NCI-H2107 treated with DMSO at 0.1 percent for 48 hours (cell line): Measurements from ENCODE around the gene MRPL36.
"Not testable (repeated sequence)": the region's sequence is repeated elsewhere in the genome, so short reads cannot be mapped to it uniquely, and the experiment has no call there.

ENCODE experiments used
- DNase-seq: peaks from one replicate; lab custom pipeline; 2025; ENCODE audit not compliant: unreplicated experiment; lab: John Stamatoyannopoulos, UW

The MRPL36 gene

GRCh38 chr5:1815881-1816292, 16.2 kb upstream of the MRPL36 start:
- no peak for DNase-seq

GRCh38 chr5:1815071-1815786, 15.6 kb upstream of the MRPL36 start:
- no peak for DNase-seq

- DNase-seq = no peak
Observed at GRCh38 chr5:1814183-1815020, 14.8 kb upstream of the MRPL36 start.

- DNase-seq = no peak
Observed at GRCh38 chr5:1810581-1811101, 11.0 kb upstream of the MRPL36 start.

- DNase-seq = no peak
Observed at GRCh38 chr5:1809416-1810035, 9.9 kb upstream of the MRPL36 start.

GRCh38 chr5:1808439-1808838, 8.8 kb upstream of the MRPL36 start:
- no peak for DNase-seq

GRCh38 chr5:1807451-1808185, 8.0 kb upstream of the MRPL36 start:
- no peak for DNase-seq

GRCh38 chr5:1806974-1807373, 7.3 kb upstream of the MRPL36 start:
- DNase-seq = no peak

- no peak for DNase-seq
Observed at GRCh38 chr5:1806199-1806598, 6.6 kb upstream of the MRPL36 start.

GRCh38 chr5:1805736-1806135, 6.1 kb upstream of the MRPL36 start:
- no peak for DNase-seq

GRCh38 chr5:1805326-1805725, 5.7 kb upstream of the MRPL36 start:
- DNase-seq = no peak

GRCh38 chr5:1804001-1804690, 4.5 kb upstream of the MRPL36 start:
- DNase-seq = no peak

GRCh38 chr5:1803192-1803591, 3.6 kb upstream of the MRPL36 start:
- no peak for DNase-seq

GRCh38 chr5:1801967-1802295, 2.3 kb upstream of the MRPL36 start:
- no peak for DNase-seq

GRCh38 chr5:1801222-1801966, 1.8 kb upstream of the MRPL36 start, which contains the start of gene NDUFS6:
NDUFS6 (plus strand) TSS chr5:1801407; CDS start chr5:1801418, 11 bp downstream.
- peak; percentile 65 for DNase-seq

GRCh38 chr5:1800472-1801221, 1.0 kb upstream of the MRPL36 start:
- DNase-seq = peak; percentile 65

GRCh38 chr5:1799110-1799601, 481 bp downstream of the MRPL36 start:
- DNase-seq = no peak

- not testable (repeated sequence) for DNase-seq
Observed at GRCh38 chr5:1798589-1798988, 1.0 kb downstream of the MRPL36 start.

- DNase-seq = no peak
Observed at GRCh38 chr5:1797855-1798254, 1.8 kb downstream of the MRPL36 start.
